Kasumi-1 (cell line): Measurements from ENCODE around the gene CALU.

Experiments
- DNase-seq, 2 experiments: peaks; one replicate each; lab custom pipeline; 2025; lab: John Stamatoyannopoulos, UW

Gene CALU

GRCh38 chr7:128725531-128725930 lies 13.6 kb upstream of the CALU start:
- no peak for DNase-seq

- no peak for DNase-seq
Measured at GRCh38 chr7:128726059-128726736, 13.0 kb upstream of the CALU start.

- DNase-seq = no peak
Measured at GRCh38 chr7:128726737-128727072, 12.5 kb upstream of the CALU start.

- no peak for DNase-seq
Measured at GRCh38 chr7:128727239-128727638, 11.9 kb upstream of the CALU start.

GRCh38 chr7:128728598-128728997 lies 10.6 kb upstream of the CALU start:
- no peak for DNase-seq

GRCh38 chr7:128729494-128729893 lies 9.7 kb upstream of the CALU start:
- no peak for DNase-seq

- DNase-seq = no peak
Measured at GRCh38 chr7:128731184-128731583, 8.0 kb upstream of the CALU start.

- DNase-seq = no peak
Measured at GRCh38 chr7:128732521-128733277, 6.5 kb upstream of the CALU start.

GRCh38 chr7:128733278-128733645 lies 5.9 kb upstream of the CALU start:
- DNase-seq = no peak

GRCh38 chr7:128734890-128735289 lies 4.3 kb upstream of the CALU start:
- peak in 1 of 2 experiments; percentile 25 for DNase-seq

GRCh38 chr7:128735436-128735835 lies 3.7 kb upstream of the CALU start:
- peak; percentile 34 to 38 for DNase-seq

GRCh38 chr7:128737441-128737840 lies 1.7 kb upstream of the CALU start:
- DNase-seq = no peak

- DNase-seq = no peak
Measured at GRCh38 chr7:128737867-128738385, 1.2 kb upstream of the CALU start.

GRCh38 chr7:128738570-128739047 lies 550 bp upstream of the CALU start:
- peak; percentile 59 to 66 for DNase-seq

GRCh38 chr7:128739990-128740682 lies 977 bp downstream of the CALU start:
- DNase-seq = no peak

- DNase-seq = no peak
Measured at GRCh38 chr7:128740996-128741395, 1.8 kb downstream of the CALU start.

- no peak for DNase-seq
Measured at GRCh38 chr7:128741491-128741890, 2.3 kb downstream of the CALU start.

- DNase-seq = no peak
Measured at GRCh38 chr7:128742206-128742605, 3.0 kb downstream of the CALU start.

- peak in 1 of 2 experiments; percentile 16 for DNase-seq
Measured at GRCh38 chr7:128743112-128743772, 4.1 kb downstream of the CALU start.

- DNase-seq = no peak
Measured at GRCh38 chr7:128744366-128744905, 5.3 kb downstream of the CALU start.

GRCh38 chr7:128745706-128746105 lies 6.5 kb downstream of the CALU start:
- no peak for DNase-seq
